ENCODE results near the gene TXNDC16.

DNA sequence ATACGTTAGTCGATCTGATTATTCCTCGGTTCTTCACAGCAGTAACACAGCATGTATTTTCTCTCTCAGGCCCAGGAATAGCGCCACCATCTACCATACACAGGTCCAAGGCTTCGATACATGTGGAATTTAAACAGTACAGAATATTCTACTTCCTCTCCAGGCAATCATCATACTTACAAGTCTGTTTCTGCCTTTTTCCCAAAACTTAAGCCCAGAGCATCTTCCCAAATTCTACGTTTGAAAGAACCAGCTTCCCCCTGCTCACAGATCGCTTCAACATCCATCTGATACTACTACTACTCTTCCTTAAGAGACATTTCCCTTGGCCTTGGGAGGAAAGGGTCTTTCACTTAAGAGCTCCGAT, 626 bp downstream of the TXNDC16 start:
- TF ChIP-seq NFRKB (IDR thresholded peaks at IDR 0.05) = no peak
- no peak for TF ChIP-seq TARDBP (IDR thresholded peaks at IDR 0.05)
- TF ChIP-seq, protein P1, sequence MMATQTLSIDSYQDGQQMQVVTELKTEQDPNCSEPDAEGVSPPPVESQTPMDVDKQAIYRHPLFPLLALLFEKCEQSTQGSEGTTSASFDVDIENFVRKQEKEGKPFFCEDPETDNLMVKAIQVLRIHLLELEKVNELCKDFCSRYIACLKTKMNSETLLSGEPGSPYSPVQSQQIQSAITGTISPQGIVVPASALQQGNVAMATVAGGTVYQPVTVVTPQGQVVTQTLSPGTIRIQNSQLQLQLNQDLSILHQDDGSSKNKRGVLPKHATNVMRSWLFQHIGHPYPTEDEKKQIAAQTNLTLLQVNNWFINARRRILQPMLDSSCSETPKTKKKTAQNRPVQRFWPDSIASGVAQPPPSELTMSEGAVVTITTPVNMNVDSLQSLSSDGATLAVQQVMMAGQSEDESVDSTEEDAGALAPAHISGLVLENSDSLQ (IDR thresholded peaks at IDR 0.05) = no peak
- no peak for TF ChIP-seq FOXM1 (IDR thresholded peaks at IDR 0.05; ENCODE audit: borderline replicate concordance)
- no peak for TF ChIP-seq ELF4 (IDR thresholded peaks at IDR 0.05)
- no peak for TF ChIP-seq FOXK2 (IDR thresholded peaks at IDR 0.05)
- no peak for TF ChIP-seq SUZ12 (IDR thresholded peaks at IDR 0.05)
- TF ChIP-seq FOXA1 (IDR thresholded peaks at IDR 0.05) = no peak
- TF ChIP-seq ARNT (IDR thresholded peaks at IDR 0.05) = no peak
- no peak for TF ChIP-seq SP1 (IDR thresholded peaks at IDR 0.05)
